AG08395 (cell line): Measurements from ENCODE around the gene ZNF845.
A peak's percentile ranks its signal among the peaks of the same experiment; 100 is the strongest.
"Not testable (repeated sequence)": the region's sequence is repeated elsewhere in the genome, so short reads cannot be mapped to it uniquely, and the experiment has no call there.

Experiments
- DNase-seq: peaks from one replicate; pipeline ENCODE4 v3.0.0; 2012; ENCODE audit warnings: mixed read lengths, low spot score

The ZNF845 gene

DNA sequence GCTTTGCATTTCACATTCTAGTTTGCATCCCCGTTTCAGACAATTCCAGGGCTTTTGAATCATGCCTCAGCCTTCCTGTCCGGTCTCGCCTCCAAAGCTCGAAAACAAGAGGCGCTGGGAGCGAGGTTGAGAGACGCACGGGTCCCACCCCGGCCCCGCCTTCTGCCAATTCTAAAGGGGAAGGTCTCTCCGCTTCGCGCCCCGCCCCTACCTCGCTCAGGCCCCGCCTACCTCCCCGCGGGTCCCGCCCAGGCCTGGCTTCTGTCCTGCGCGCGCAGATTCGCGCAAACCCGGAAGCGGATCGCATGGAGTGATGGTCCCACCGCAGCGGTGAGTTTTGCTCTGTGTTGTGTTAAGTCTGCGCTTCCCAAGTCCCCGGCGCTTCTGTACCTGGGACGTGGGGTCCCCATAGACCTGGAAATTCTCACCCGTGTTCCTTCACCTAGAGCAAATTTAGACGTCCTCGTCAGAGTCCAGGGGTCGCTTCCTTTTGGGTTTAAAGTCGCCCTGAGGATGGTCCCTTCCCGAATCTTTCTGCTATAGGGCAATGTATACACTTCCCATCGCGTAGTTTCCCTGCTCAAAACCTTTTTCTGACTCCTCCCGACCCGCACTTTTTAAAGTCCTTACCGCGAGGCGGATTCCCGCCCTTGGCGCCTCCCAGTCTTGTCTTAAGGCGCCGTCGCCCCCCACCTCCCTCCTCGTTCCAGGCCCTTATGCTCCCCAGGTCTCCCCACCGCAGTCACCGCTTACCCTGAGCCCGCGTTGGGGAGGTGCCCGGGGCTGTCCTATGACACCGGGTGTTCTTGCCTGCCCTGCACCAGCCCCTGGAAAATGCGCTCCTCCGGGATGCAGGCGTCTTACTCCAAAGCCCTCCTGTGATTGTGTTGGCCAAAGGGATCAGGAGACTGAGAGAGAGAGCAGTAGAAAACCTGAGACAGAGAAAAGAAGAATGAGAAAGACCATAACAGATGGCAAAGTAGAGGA is at the start of gene ZNF845:
Gene ZNF845, plus strand, starts transcription at position 287 of the 987 bp plus-strand sequence. CDS start 7,559 bp downstream, outside the sequence.
- peak; percentile 94 for DNase-seq

DNA sequence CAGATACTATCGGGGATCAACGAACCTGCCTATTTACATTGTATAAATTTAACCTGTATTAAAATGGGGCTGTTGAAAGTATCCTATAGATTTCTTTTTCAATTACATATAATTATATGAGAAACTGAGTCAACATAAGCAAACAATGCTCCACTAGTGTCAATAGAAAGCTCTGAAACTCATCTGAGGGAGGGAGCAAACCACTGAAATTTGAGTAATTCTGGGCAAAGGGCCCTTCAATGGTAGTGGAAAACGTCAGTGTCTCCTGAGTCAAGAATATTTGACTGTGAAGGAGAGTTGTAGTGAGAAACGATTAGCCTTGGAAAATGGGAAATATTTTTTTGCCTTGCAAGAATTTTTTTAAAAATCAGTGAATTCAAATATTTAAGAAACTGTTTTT is 48.5 kb upstream of the ZNF845 start:
- no peak for DNase-seq

DNA sequence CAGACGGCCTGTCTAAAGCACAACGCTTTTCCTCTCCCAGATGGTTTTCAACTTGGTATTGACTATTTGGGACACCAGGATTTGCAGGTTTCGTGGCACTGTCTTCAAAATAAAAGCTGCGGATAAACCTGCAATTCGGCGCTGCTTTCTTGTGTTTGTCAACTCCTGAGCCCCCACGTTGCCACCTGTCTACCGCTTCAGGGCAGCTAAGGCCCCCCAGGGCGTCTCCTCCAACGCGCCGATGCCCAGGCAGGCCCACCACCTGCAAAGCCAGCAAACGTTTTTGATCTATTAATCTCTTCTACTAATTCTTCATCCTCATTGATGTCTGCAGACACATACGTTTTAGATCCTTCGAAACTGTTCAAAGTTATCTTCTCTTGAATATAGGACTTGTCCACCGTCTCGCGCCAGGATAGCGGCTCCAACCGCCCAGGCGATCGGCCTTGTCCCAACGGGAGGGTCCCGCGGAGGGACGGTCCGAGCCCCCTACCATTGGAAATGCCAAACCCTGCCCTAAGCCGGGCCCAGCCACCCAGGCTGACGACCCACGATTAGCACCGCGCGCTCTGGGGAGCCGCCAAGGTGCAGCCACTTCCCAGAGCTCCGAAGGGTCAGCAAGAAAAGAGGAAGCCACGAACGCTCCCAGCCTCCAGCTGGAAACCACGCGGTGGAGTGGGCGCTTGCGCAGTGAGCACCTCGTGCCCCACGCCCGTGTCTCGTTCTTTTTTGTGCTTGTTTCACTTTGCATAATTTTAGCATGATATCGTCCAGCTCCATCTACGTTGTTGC is 42.6 kb upstream of the ZNF845 start:
- no peak for DNase-seq

DNA sequence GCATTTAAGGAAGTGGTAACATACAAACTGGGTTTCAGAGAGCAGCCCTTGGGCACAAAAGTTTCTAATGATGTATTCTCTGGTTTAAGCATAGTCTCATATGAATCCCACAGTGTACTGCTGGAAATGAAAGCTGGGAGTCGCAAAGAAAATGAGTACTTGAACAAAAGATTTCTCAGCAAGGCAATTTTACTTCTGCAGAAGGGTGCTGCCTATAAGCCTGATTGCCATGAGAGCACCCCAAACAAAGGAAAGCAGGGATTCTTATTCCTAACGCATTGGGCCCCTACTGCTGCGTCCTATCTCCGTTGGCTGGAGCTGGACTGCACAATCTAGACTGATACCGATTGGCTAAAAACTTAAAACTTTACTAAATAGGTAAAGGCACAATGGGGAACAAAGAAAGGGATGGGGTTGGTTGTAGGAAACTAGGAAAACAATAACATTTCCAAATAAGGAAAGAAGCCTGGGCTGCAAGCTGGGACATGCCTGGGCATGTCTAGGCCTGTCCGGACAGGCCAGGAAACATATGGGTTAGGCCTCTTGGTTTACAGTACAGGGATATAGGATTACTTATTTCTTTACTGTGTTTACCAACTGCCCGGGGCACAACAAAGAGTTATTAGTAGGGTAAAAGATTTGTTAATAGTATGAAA is 38.6 kb upstream of the ZNF845 start:
- no peak for DNase-seq

DNA sequence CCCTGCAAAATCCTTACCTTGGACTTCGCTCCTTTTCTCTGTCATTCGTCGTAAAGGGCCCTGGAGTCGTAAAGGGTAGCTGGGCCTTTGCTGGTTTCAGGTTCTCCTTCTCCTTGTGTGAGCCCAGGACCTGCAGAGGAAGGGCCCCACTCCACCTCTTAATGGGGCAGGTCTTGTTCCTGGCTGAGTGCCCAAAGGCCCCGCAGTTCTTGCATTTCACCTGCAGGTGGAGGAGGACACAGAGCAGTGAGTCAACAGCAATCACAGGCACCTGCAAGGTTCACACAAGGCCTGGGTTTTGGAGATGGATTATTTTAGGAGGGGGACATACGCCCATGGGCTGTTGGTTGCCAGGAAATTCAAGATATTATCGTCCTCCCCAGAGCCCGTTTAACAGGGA is 32.2 kb upstream of the ZNF845 start:
- DNase-seq = not testable (repeated sequence)

DNA sequence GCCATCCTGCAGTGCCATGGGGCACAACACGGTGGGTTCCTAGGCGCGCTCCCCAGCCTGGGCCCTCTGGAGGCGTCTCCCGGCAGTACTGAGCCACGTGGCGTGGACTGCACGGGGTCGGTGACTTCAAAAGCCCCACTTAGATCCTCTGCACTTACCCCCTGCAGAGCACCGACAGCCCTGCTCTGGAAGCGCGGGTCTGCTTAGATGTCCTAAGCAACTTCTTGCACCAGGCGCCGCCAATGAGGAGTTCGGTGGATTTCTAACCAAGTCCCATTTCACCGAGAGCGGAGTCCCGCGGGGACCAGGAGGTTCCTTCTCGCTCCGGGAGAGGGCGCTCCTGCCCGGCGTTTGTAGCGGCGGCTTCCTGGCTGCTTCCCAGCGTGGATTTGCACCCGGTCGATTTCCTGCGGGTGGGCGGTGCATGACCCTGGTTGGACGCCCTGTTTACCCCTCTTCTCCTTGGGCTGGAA is 25.2 kb upstream of the ZNF845 start:
- peak; percentile 9 for DNase-seq

DNA sequence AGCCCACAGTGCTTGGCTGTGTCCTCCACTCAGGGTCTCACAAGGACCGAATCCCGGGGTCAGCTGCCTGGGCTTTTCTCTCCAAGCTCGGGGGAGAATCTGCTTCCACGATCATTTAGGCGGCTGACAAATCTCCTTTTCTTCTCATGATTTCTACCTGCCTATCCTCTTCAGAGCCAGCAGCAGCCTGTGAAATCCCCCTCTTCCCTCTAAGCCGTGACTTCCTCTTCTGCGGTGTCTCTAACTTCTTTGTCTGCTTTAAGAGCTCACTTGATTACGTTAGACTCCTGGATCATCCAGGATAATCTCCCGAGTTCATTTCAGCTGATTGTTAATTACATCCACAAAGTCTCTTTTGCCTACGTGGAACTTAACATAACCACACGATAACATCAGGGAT is 22.5 kb upstream of the ZNF845 start:
- DNase-seq = no peak

DNA sequence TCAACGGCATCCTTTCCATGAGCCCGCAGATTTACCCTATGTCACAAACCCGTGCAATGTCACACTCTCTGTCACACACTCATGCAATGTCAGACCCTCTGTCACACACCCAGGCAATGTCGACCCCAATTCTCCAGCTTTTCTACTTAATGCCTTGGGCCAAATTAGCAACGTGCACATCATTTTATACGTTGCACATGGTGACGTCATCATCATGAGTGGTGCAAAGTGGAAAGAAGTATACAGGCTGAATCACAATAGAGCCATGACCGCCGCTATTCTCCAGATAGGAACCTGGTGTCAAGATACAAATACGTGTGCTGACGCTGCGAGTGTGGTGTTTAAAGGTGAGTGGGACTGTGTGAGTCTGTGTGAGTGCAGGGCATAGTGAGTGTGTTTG is 21.7 kb upstream of the ZNF845 start:
- DNase-seq = no peak

DNA sequence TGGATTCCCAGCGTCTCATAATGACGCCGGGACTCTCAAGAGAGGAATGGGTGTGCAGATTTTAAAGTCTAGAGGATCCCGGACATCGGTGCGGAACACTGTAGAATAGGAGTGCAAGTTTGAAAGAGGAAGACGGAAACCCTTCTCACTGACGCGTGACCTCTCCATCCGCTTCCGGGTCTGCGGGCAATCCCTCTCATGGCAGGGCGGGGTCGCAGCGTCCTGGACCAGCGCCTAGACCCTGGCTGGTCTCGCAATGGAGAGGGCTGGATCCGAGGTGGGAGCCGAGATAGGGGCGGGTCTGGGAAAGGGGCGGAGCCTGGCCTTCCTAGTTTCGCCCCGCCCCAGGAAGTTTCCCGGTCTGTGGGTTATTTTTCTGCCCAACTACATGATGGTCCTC is 4.6 kb upstream of the ZNF845 start:
- peak; percentile 14 for DNase-seq

DNA sequence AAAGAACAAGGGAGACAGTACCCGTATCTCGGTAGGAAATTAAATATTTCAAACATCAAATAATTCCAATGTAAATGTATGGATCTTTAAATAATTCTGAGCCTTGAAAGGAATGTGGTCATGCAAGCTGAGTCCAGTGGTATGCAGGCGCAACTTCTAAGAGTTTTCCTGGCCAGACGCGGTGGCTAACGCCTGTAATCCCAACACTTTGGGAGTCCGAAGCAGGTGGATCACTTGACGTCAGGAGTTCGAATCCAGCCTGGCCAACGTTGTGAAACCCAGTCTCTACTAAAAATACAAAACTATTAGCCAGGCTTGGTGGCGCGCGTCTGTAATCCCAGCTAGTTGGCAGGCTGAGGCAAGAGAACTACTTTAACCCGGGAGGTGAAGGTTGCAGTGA is 1.1 kb upstream of the ZNF845 start:
- no peak for DNase-seq

DNA sequence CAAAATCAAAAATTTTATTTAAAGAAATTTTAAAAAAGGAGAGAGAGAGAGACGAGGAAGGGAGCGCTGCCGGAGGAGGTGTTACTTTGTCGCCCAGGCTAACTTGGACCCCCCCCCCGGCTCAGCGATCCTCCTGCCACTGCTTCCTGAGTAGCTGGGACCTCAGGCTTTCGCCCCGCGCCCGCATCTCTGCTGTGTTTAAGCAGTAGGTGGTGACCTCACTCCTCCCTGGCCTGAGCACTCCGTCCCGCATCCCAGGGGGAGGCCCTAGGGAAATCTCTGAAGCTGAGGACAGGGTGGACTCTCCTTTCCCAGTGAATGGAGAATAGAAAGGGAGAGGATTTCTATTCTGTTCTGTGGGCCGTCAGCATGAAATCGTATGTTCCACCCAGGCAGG is 485 bp upstream of the ZNF845 start:
- DNase-seq = peak; percentile 29

DNA sequence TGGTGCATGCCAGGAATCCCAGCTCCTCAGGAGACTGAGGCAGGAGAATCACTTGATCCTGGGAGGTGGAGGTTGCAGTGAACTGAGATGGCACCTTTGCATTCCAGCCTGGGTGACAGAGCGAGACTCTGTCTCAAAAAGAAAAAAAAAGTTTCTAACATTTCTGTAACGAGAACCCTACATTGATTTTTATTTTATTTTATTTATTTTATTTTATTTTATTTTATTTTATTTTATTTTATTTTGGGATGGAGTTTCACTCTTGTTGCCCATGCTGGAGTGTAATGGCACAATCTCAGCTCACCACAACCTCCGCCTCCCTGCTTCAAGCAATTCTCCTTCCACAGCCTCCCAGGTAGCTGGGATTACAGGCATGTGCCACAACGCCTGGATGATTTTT is 10.9 kb downstream of the ZNF845 start:
- DNase-seq = not testable (repeated sequence)

DNA sequence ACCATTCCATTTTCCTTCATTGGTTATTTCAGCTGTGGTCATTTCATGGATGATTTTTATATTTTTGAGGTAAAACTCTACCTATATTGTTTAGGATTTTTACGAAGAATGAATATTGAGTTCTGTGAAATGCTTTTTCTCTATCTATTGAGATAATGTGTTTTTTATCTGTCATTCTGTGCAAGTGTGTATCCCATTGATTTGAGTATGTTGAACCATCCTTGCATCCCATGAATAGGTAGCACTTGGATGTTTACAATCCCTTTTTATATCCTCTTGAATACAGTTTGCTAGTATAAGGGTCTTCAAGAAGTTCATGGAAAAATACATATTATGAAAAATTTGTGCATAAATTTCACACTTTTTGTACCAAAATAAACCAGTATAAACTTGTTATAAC is 22.2 kb downstream of the ZNF845 start:
- no peak for DNase-seq

DNA sequence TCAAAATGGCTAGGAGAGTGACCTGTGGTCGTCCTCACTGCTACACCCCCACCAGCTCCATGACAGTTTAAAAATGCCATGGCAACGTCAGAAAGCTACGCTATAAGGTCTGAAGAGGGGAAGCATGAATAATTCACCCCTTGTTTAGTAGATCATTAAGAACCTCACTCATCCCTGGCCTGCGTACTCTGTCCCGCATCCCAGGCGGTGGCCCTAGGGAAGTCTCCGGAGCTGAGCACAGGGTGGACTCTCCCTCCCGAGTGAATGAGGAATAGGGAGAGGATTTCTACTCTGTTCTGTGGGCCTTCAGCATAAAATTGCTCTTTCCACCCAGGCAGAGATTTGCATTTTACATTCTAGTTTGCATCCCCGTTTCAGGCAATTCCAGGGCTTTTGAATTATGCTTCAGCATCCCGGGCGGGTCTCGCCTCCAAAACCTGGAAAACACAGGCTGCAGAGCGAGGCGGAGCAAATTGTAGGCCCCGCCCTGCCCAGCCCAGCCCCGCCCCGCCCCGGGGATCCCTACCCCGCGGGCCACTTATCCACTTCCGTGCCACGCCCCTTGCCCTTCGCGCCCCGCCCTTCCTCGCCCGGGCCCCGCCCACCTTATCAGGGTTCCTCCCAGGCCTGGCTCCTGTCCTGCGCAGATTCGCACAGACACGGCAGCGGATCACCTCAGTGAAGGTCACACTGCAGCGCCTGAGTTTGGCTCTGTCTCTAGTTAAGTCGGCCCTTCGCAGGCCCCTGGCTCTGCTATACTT is 24.5 kb downstream of the ZNF845 start:
- no peak for DNase-seq

DNA sequence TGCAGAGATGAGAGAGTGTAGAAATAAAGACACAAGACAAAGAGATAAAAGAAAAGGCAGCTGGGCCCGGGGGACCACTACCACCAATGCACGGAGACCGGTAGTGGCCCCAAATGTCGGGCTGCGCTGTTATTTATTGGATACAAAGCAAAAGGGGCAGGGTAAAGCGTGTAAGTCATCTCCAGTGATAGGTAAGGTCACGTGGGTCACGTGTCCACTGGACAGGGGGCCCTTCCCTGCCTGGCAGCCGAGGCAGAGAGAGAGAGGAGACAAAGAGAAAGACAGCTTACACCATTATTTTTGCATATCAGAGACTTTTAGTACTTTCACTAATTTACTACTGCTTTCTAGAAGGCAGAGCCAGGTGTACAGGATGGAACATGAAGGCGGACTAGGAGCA is 26.5 kb downstream of the ZNF845 start:
- DNase-seq = not testable (repeated sequence)

DNA sequence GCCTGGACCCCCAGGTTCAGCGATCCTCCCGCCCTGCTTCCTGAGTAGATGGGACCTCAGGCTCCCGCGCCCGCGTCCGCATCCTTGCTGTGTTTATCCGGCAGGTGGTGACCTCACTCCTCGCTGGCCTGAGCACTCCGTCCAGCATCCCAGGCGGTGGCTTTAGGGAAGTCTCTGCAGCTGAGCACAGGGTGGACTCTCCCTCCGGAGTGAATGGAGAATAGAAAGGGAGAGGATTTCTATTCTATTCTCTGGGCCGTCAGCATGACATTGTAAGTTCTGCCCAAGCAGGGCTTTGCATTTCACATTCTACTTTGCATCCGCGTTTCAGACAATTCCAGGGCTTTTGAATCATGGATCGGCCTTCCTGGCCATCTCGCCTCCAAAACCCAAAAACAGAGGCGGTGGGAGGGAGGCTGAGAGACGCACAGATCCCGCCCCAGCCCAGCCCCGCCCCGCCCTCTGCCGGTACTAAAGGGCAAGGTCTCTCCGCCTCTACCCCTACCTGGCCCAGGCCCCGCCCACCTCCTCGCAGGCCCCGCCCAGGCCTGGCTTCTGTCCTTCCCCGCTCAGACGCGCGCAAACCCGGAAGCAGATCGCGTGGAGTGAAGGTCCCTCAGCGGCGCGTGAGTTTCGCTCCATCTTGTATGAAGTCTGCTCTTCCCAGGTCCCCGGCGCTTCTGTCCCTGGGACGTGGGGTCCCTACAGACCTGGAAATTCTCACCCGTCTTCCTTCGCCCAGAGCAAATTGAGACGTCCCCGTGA is 31.8 kb downstream of the ZNF845 start, which contains the start of gene ZNF525:
Gene ZNF525, plus strand, starts transcription at position 572 of the 765 bp plus-strand sequence. CDS start 6,577 bp downstream, outside the sequence.
- peak; percentile 83 for DNase-seq

DNA sequence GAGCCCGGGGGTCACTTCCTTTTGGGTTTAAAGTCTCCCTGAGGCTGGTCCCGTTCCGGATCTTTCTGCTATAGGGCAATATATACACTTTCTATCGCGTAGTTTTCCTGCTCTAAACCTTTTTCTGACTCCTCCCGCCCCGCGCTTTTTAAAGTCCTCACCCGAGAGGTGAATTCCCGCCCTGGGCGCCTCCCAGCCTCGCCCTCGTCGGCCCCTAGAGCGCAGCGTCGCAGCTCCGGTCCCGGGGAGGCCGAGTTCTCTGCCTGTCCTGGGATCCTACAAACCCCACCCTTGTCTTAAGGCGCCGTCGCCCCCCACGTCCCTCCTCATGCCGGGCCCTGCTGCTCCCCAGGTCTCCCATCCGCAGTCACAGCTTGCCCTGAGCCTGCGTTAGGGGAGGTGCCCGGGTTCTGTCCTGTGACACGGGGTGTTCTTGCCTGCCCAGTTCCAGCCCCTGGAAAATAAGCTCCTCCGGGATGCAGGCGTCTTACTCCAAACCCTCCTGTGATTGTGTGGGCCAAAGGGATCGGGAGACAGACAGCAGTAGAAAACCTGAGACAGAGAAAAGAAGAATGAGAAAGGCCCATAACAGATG is 32.4 kb downstream of the ZNF845 start:
- peak; percentile 7 for DNase-seq

DNA sequence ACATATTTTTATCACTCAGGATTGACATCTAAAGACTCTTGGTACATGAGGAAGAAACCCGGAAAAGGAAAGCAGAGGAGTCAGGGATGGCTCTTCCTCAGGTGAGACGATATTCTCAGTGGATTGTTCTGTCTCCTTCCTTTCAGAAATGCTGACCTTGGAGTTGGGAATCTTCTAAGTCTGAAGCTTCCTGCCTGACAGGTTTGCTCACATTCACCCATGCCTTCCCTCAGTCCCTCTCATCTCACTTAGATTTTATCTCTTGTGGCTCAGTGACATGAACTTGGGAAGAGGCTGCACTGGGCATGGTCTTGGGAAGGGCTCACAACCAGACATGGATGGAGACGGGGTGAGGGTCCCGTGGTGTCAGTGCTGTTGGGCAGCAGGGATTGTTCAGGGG is 38.6 kb downstream of the ZNF845 start:
- no peak for DNase-seq

DNA sequence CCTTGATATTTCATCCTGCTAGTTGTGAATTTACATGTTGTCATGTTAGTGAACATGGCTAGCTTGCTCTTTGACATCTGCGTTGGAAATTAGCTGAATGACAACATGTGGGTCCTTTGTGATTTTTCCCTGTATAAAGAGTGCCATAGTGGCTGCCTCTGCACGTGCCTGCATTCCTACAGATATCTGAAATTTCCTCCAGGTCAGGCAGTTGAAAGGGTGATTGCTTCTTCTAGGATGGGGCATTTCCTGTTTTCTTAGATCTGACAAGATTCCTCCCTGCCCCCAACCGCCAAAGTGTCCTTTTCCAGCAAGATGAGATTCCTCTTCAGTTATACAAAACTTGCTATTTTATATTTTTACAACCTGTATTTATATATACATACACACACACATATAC is 40.7 kb downstream of the ZNF845 start:
- no peak for DNase-seq

DNA sequence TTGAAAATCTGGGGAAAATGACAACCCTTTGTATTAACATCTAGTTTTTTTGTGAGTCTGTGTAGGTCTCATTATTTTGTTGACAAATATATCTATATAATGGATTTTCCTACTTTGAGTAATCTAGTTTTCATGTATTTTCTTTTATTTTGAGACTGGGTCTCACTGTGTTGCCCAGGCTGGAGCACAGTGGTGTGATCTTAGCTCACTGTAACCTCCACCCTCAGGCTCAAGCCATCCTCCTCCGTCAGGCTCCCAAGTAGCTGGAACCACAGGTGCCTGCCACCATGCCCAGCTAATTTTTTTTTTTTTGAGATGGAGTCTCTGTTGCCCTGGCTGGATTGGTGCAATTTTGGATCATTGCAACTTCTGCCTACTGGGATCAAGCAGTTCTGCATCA is 41.2 kb downstream of the ZNF845 start:
- DNase-seq = no peak
